Raji (cell line): ENCODE measurements around the gene LAMB2.

Experiments used
- POLR2A ChIP-seq: IDR thresholded peaks from 2 replicates; pipeline ENCODE4 v1.6.1; 2011; ENCODE audit warnings: low read depth, low read length, control low read depth; ENCODE audit not compliant: insufficient read depth

Gene LAMB2

DNA sequence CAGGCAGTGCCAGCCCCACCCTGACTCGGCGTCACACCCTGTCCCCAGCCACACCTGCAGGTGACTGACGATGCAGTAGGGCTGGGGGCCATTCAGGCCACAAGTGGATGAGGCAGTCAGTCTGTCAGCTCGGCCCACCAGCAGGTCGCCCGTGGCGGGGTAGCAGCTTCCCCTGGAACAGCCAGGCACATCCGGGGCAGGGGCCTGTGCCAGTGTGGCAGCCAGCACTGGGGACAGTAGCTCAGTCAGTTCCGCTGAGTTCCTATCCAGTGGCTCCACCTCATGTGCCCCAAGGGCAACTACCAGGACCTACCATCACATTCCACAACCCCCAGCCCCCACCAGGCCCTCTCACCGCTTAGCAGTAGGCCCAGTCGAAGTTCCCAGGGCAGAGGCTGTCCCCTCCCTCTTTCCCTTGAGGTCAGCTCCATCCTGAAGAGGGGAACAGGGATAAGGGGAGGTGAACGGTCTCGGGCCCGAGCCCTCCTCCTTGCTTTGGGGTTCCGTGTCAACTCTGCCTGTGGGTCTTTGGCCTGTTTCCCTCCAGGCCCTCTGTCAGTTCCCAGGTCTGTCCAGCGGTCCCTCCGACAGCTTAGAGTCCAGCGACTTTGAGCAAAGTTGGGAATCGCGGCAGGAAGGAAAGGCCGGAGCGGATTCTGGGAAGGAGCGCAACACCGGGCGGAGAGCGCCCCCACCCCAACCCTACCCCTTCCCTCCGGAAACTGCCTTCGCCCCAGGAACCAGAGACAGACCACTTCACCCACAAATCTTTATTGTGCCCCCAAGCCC lies at the start of gene LAMB2:
Gene LAMB2 (minus strand): TSS at position 614 of the 789 bp plus-strand sequence. CDS start 183 bp downstream, at position 431.
- no peak for TF ChIP-seq POLR2A

DNA sequence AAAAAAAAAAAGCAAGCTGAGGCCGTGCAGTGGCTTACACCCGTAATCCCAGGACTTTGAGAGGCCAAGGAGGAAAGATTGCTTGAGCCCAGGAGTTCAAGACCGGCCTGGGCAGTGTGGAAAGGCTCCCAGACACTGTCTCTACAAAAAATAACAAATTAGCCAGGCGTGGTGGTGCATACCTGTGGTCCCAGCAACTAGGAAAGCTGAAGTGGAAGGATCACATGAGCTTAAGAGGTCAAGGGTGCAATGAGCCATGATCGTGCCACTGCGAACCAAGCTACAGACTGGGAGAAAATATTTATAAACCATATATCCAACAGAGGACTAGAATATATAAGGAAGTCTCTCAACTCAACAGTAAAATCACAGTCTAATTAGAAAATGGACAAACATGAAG lies 48.5 kb upstream of the LAMB2 start:
- no peak for TF ChIP-seq POLR2A

- no peak for TF ChIP-seq POLR2A
Observed at GRCh38 chr3:49180116-49180515, 47.3 kb upstream of the LAMB2 start.

GRCh38 chr3:49177073-49177472 lies 44.2 kb upstream of the LAMB2 start:
- no peak for TF ChIP-seq POLR2A

GRCh38 chr3:49175530-49175929 lies 42.7 kb upstream of the LAMB2 start:
- TF ChIP-seq POLR2A = no peak

DNA sequence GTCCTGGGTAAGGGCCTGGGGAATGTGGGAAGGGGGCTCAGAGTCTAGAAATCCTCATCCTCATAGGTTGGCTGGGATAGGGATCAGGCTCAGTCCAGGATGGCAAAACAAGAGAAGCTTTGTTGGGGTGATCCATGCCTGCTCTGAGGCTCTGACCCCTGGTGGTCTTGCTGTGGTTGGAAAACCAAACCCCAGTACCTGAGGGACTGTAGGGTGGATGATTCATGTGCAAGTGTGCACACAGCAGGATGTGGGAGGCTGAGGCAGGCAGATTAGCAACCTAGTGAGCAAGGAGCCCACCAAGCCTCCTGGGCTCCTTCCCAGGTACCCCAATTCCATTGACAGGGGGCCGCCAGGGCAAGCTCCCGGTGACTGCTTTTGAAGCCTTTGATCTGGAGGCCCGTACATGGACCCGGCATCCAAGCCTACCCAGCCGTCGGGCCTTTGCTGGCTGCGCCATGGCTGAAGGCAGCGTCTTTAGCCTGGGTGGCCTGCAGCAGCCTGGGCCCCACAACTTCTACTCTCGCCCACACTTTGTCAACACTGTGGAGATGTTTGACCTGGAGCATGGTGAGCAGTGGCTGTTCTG lies 41.6 kb upstream of the LAMB2 start:
- no peak for TF ChIP-seq POLR2A

- no peak for TF ChIP-seq POLR2A
Observed at GRCh38 chr3:49173792-49174170, 40.9 kb upstream of the LAMB2 start.

- TF ChIP-seq POLR2A = no peak
Observed at GRCh38 chr3:49173116-49173791, 40.4 kb upstream of the LAMB2 start.

GRCh38 chr3:49172551-49173041 lies 39.7 kb upstream of the LAMB2 start:
- TF ChIP-seq POLR2A = no peak

DNA sequence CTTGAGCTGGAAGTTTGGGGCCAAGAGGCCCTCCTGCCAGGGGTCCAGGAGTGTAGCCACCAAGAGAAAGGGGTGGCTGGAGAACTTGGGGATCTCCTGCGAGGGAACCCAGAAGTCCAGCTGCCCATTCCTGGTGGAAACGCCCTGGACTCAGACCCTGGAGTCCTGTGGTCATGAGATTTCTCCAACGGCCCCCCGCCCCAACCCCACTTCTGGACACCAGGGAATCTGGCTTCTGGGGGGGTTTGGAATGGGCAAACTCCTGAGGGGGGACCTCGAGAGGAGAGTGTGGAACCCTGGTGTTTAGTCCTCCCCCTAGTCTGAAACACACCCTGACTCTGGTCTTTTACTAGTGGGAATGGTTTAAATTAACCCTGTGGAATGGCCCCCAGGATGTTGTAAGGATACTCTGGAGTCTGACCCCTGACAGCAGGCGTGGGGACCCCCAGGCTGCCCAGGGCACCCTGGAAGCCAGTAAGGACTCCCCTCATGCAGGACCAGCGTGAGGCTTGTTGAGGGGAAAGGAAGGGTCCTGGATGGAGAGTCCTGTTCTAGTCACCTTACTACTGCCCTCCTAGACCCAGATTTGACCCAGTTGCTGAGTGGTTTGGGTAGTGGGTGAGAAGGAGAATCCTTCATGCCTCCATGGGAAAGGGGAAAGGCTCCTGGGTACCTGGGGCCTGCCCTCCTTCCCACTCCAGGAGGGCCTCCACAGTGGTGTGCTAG lies 39.1 kb upstream of the LAMB2 start:
- no peak for TF ChIP-seq POLR2A

GRCh38 chr3:49171119-49171774 lies 38.4 kb upstream of the LAMB2 start, which contains the start of gene KLHDC8B:
TSS of gene KLHDC8B (plus strand) at chr3:49171598. CDS start at chr3:49172770, 1,172 bp downstream.
- no peak for TF ChIP-seq POLR2A

- TF ChIP-seq POLR2A = no peak
Observed at GRCh38 chr3:49170744-49171118, 37.9 kb upstream of the LAMB2 start.

GRCh38 chr3:49166752-49167556 lies 34.1 kb upstream of the LAMB2 start:
- TF ChIP-seq POLR2A = no peak
